B cell (primary cell): ENCODE data around the gene METTL17. TPM values are rescaled to one million over a fixed set of nuclear protein-coding genes. Genes with fewer than 3 reads are reported as not detected.

Source experiments
- ATAC-seq: fragments of 200-7000 bp; cut with Tn5 transposase; one replicate; pipeline ENCODE4 v1.10.0; 2021; ENCODE audit warnings: low read depth, mild to moderate bottlenecking, moderate number of reproducible peaks, moderate library complexity
- CTCF ChIA-PET: fragments of 350-600 bp; sonication (Branson Sonifier 250); formaldehyde crosslinking; loops from one replicate; lab custom pipeline; 2021; ENCODE audit warnings: antibody characterized with exemption, inconsistent platforms; lab: Charles Lee
- POLR2A ChIA-PET: fragments of 350-600 bp; sonication (Branson Sonifier 250); formaldehyde crosslinking; loops from one replicate; lab custom pipeline; 2021; ENCODE audit warnings: antibody characterized with exemption; lab: Charles Lee
- DNase-seq: peaks from one replicate; pipeline ENCODE4 v3.0.0; 2013
- H2AFZ ChIP-seq: 2 replicates; pipeline ENCODE4 v1.6.1; 2012; ENCODE audit warnings: mild to moderate bottlenecking, low read depth, low read length; ENCODE audit not compliant: insufficient read depth, poor library complexity, severe bottlenecking
- H3K27ac ChIP-seq, 2 donors: 1 replicate in 1 of 2; 2 replicates in 1 of 2; pipeline ENCODE4 v1.5.1; 2012 to 2013; ENCODE audit warnings: low read length in 2 of 2, mild to moderate bottlenecking in 2 of 2, moderate library complexity in 1 of 2
- H3K27me3 ChIP-seq, 4 experiments: fragments of 200-600 bp in 1 of 4; sonication (generic) in 1 of 4; replicated peaks in 1 of 4; 1 replicate in 2 of 4; 2 replicates in 2 of 4; pipeline versions ENCODE4 v1.6.1 to v1.7.0; 2013 to 2016; ENCODE audit warnings: low read length in 3 of 4, mild to moderate bottlenecking in 2 of 4, mixed read lengths in 1 of 4, moderate library complexity in 1 of 4; ENCODE audit not compliant: insufficient read depth in 4 of 4, control insufficient read depth in 3 of 4; ENCODE audit errors: control extremely low read depth in 1 of 4
- H3K36me3 ChIP-seq, 2 experiments: replicated peaks in 1 of 2; 1 replicate in 1 of 2; 2 replicates in 1 of 2; pipeline versions ENCODE4 v1.6.1 to v1.7.1; 2013; ENCODE audit warnings: low read length in 1 of 2; ENCODE audit not compliant: insufficient read depth in 2 of 2, control insufficient read depth in 1 of 2; ENCODE audit errors: control extremely low read depth in 1 of 2, extremely low read depth in 1 of 2
- H3K4me1 ChIP-seq, 2 donors: fragments of 200-600 bp in 1 of 2; sonication (generic) in 1 of 2; 1 replicate in 1 of 2; 2 replicates in 1 of 2; pipeline versions ENCODE4 v1.5.1 to v1.6.1; 2013 to 2017; ENCODE audit warnings: low read length in 2 of 2; ENCODE audit not compliant: control insufficient read depth in 2 of 2, insufficient read depth in 2 of 2
- H3K4me2 ChIP-seq: replicated peaks from 2 replicates; pipeline ENCODE3; 2012; ENCODE audit warnings: mild to moderate bottlenecking, low read depth, low read length; ENCODE audit not compliant: poor library complexity, severe bottlenecking
- H3K4me3 ChIP-seq, 5 experiments: fragments of 200-600 bp in 1 of 5; sonication (generic) in 1 of 5; 1 replicate in 3 of 5; 2 replicates in 2 of 5; pipeline versions ENCODE4 v1.5.1 to v1.7.0; 2011 to 2016; ENCODE audit warnings: low read length in 4 of 5, mild to moderate bottlenecking in 4 of 5, low read depth in 2 of 5, control low read depth in 1 of 5, moderate library complexity in 1 of 5; ENCODE audit not compliant: insufficient read depth in 1 of 5; ENCODE audit errors: control extremely low read depth in 1 of 5, extremely low read depth in 1 of 5
- H3K79me2 ChIP-seq: fragments of 200-600 bp; sonication (generic); one replicate; pipeline ENCODE4 v1.6.0; 2016; ENCODE audit warnings: low read length; ENCODE audit not compliant: control insufficient read depth, insufficient read depth
- H3K9ac ChIP-seq: fragments of 200-600 bp; sonication (generic); 2 replicates; pipeline ENCODE4 v1.6.1; 2017; ENCODE audit warnings: mild to moderate bottlenecking, low read length, moderate library complexity
- H3K9me3 ChIP-seq, 3 donors: one replicate each; pipeline versions ENCODE4 v1.6.1 to v1.7.1; 2013; ENCODE audit warnings: low read length in 2 of 3; ENCODE audit not compliant: control insufficient read depth in 2 of 3, insufficient read depth in 1 of 3; ENCODE audit errors: control extremely low read depth in 1 of 3
- H4K20me1 ChIP-seq: 2 replicates; pipeline ENCODE4 v1.6.0; 2012; ENCODE audit warnings: mild to moderate bottlenecking, low read length; ENCODE audit not compliant: insufficient read depth, control insufficient read depth, poor library complexity, severe bottlenecking
- H3K27ac Mint-ChIP-seq: one replicate; pipeline ENCODE4 v1.8.0; 2021; ENCODE audit warnings: mixed read lengths
- H3K27me3 Mint-ChIP-seq: one replicate; pipeline ENCODE4 v1.8.0; 2021; ENCODE audit warnings: mixed read lengths
- H3K4me1 Mint-ChIP-seq: one replicate; pipeline ENCODE4 v1.8.0; 2021; ENCODE audit warnings: mixed read lengths
- H3K4me3 Mint-ChIP-seq: one replicate; pipeline ENCODE4 v1.8.0; 2021; ENCODE audit warnings: mixed read lengths
- H3K9me3 Mint-ChIP-seq: one replicate; pipeline ENCODE4 v1.8.0; 2022; ENCODE audit warnings: mixed read lengths; ENCODE audit not compliant: insufficient read depth
- CTCF ChIP-seq: fragments of 200-600 bp; IDR thresholded peaks from one replicate; pipeline ENCODE4 v1.8.0; 2022; ENCODE audit warnings: antibody characterized with exemption, mild to moderate bottlenecking
- EZH2 ChIP-seq: IDR thresholded peaks from 2 replicates; pipeline ENCODE4 v1.6.1; 2012; ENCODE audit warnings: borderline replicate concordance, low read depth, mild to moderate bottlenecking, moderate library complexity, low read length; ENCODE audit not compliant: insufficient read depth, poor library complexity, severe bottlenecking
- WGBS: methylation state at CpG from one replicate; pipeline ENCODE4 v1.1.5; 2013; ENCODE audit warnings: missing lambda C conversion rate; ENCODE audit not compliant: insufficient coverage; 5-methylcytosine and 5-hydroxymethylcytosine counted together
- intact Hi-C: fragments of 100-400 bp; cut with micrococcal nuclease; formaldehyde crosslinking; loops from one replicate; pipeline ENCODE4 v1.10.0; 2022
- polyA plus RNA-seq: library from polyadenylated mRNA; depleted of rRNA; stranded (reverse); fragments of >200 nt; gene quantifications from 2 replicates; pipeline ENCODE4 v1.2.3, GENCODE V29; 2012
- total RNA-seq, 2 donors: library from RNA; stranded (reverse); fragments of 120-200 nt in 1 of 2; gene quantifications; 1 replicate in 1 of 2; 2 replicates in 1 of 2; pipeline versions ENCODE4 v1.2.3 to v1.2.4, GENCODE V29; 2013 to 2022

The METTL17 gene
- total and polyA plus RNA-seq, 2 donors (not counting 1 experiment from before 2014, with no cell fraction given), result 116 to 201 TPM

- no peak for TF ChIP-seq EZH2
- peak; percentile 94 for TF ChIP-seq CTCF
- Histone ChIP-seq H3K4me3 (peak overlapping the region; percentile 62 to 76 (median 68)), H3K36me3 (no peaks in the 10 kb centered on the region), H3K4me1 (peaks cover 8 to 14% of the 10 kb centered on the region in 2 donors), H2AFZ (peak overlapping the region; percentile 94), H3K9ac (peak overlapping the region; percentile 71), H3K9me3 (no peaks in the 10 kb centered on the region), H4K20me1 (no peaks in the 10 kb centered on the region), H3K79me2 (no peaks in the 10 kb centered on the region), H3K4me2 (peak overlapping the region; percentile 95), H3K27ac (no peak overlapping the region), H3K27me3 (peaks cover 0 to 43% (median 10%) of the 10 kb centered on the region in 4 experiments)
- Mint-ChIP-seq H3K27ac (peak overlapping the region; percentile 73), H3K9me3 (no peaks in the 10 kb centered on the region), H3K4me1 (peaks cover 11% of the 10 kb centered on the region), H3K27me3 (peaks cover 63% of the 10 kb centered on the region), H3K4me3 (peak overlapping the region; percentile 96)
- peak; percentile 89 for DNase-seq
- ChIA-PET POLR2A (interaction anchor here (0.8 kb wide), 1 partner anchor 12 kb away, joined by 3 read pairs; no protein-coding TSS in a partner anchor), CTCF (interaction anchor here (0.7 to 7.2 kb wide), 43 partner anchors 8 to 1628 kb away, joined by 3 to 67 read pairs (median 4); partner anchors contain the start of genes ARHGEF40, RNASE6, SLC39A2 and TMEM253)
- intact Hi-C loops, result loop anchor here (1.0 to 5.0 kb wide), 7 partner anchors 10 to 359 kb away; partner anchors contain the start of genes METTL17, NDRG2 and RNASE4
- ATAC-seq, result peak; percentile 96
- WGBS, result under 1% methylated on average over 44 of the region's 47 CpGs
Measured at GRCh38 chr14:20970983-20971704, 18.6 kb upstream of the METTL17 start.

- peak overlapping the region; percentile 73 for H3K27ac Mint-ChIP-seq
- peak overlapping the region; percentile 96 for H3K4me3 Mint-ChIP-seq
- H2AFZ ChIP-seq, result peak overlapping the region; percentile 94
- TF ChIP-seq EZH2 (no peak), CTCF (no peak)
- peaks cover 8 to 14% of the 10 kb centered on the region in 2 donors for H3K4me1 ChIP-seq
- peak overlapping the region; percentile 95 for H3K4me2 ChIP-seq
- H3K9me3 Mint-ChIP-seq, result no peaks in the 10 kb centered on the region
- no peak overlapping the region for H3K27ac ChIP-seq
- peaks cover 0 to 43% (median 10%) of the 10 kb centered on the region in 4 experiments for H3K27me3 ChIP-seq
- H3K9ac ChIP-seq, result peak overlapping the region; percentile 71
- H4K20me1 ChIP-seq, result no peaks in the 10 kb centered on the region
- intact Hi-C loops, result loop anchor here (1.0 to 5.0 kb wide), 7 partner anchors 10 to 359 kb away; partner anchors contain the start of genes METTL17, NDRG2 and RNASE4
- 10% methylated on average over 6 of the region's 8 CpGs for WGBS
- no peaks in the 10 kb centered on the region for H3K79me2 ChIP-seq
- no peaks in the 10 kb centered on the region for H3K9me3 ChIP-seq
- H3K4me3 ChIP-seq, result peak overlapping the region in 4 of 5 experiments; percentile 62 to 76 (median 69)
- DNase-seq, result no peak
- CTCF ChIA-PET, result interaction anchor here (0.7 to 7.2 kb wide), 24 partner anchors 11 to 644 kb away, joined by 3 to 67 read pairs (median 6); partner anchors contain the start of genes ARHGEF40, RNASE6 and SLC39A2
- H3K36me3 ChIP-seq, result no peaks in the 10 kb centered on the region
- peaks cover 61% of the 10 kb centered on the region for H3K27me3 Mint-ChIP-seq
- POLR2A ChIA-PET, result no interaction called here
- peaks cover 11% of the 10 kb centered on the region for H3K4me1 Mint-ChIP-seq
- ATAC-seq, result no peak
Measured at GRCh38 chr14:20971705-20972021, 18.1 kb upstream of the METTL17 start.
